ENCODE results near the gene KCNIP4. TPM values are rescaled to one million over a fixed set of nuclear protein-coding genes. Genes with fewer than 3 reads are reported as not detected.
"Not testable (repeated sequence)": the region's sequence is repeated elsewhere in the genome, so short reads cannot be mapped to it uniquely, and the experiment has no call there.

Gene KCNIP4
- total RNA-seq, 2 experiments from 2014 or later, result not detected

DNA sequence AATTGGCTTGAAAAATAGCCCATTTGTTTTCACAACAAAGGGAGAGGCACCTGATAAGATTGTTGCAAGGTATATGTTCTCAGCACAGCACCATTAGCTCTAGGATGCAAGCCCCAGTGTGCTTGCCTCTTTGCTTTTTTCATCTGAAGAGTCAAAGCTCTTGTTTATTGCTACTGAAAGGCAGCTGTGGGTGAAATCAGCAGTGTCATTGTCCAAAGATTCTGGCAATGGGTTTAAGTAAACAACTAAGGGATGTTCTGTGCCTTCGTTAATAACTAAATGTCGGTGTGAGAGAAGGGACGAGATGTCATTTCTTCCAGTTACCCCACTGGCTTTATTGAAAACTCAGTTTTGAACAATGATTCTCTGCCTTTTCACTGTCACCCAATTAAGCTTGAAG is 567.7 kb downstream of the KCNIP4 start:
- no peak for DNase-seq
- Mint-ChIP-seq H3K27me3 (no peaks in the 10 kb centered on the region), H3K4me3 (no peak overlapping the region), H3K36me3 (ENCODE audit: low read depth) (no peaks in the 10 kb centered on the region), H3K4me1 (no peaks in the 10 kb centered on the region), H3K27ac (no peak overlapping the region), H3K9me3 (peaks cover 2% of the 10 kb centered on the region)
- POLR2A ChIA-PET, result no interaction called here
- CTCF ChIA-PET, result no interaction called here

DNA sequence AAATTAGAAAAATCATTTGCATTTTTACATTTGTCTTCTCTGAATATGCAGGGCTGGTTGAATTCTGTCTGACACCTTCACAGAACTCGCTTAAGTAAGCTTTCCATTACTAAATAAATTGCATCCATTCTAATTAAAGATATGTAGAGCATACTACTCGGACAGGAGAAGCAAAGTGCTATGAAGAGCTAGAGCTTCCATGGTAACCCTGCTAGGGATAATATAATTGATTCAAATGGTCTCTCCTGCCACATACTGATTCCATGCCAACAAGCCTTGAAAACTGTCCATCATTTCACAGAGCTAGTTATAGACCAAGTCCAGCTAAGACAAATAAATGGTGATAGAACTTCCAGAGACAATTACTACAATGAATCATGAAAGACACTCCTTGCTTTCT is 571.5 kb downstream of the KCNIP4 start:
- Mint-ChIP-seq H3K36me3 (ENCODE audit: low read depth) (no peaks in the 10 kb centered on the region), H3K9me3 (peaks cover 2% of the 10 kb centered on the region), H3K27me3 (no peaks in the 10 kb centered on the region), H3K4me3 (no peak overlapping the region), H3K4me1 (no peaks in the 10 kb centered on the region), H3K27ac (no peak overlapping the region)
- no peak for DNase-seq
- POLR2A ChIA-PET, result no interaction called here
- CTCF ChIA-PET, result no interaction called here

DNA sequence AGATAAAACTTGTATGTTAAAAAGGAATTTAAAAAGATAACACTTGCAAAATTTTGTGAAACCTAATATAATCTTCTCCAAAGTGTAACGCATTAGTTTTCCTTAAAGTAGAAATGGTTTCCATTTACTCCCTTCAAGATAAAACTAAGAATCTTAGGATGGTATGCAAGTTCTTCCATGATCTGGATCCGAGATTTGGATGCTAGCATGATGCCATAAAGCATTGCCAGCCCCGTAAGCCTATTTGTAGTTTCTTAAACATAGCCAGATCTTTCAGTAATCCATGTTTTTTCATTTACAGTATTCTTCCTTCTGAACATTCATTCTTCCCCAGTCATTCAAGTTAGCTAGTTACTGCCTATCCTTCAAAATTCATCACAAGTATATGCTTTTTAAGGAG is 572.4 kb downstream of the KCNIP4 start:
- Mint-ChIP-seq H3K9me3 (peaks cover 2% of the 10 kb centered on the region), H3K4me1 (no peaks in the 10 kb centered on the region), H3K36me3 (ENCODE audit: low read depth) (no peaks in the 10 kb centered on the region), H3K27me3 (no peaks in the 10 kb centered on the region), H3K4me3 (no peak overlapping the region), H3K27ac (no peak overlapping the region)
- CTCF ChIA-PET, result no interaction called here
- no peak for DNase-seq
- POLR2A ChIA-PET, result no interaction called here

DNA sequence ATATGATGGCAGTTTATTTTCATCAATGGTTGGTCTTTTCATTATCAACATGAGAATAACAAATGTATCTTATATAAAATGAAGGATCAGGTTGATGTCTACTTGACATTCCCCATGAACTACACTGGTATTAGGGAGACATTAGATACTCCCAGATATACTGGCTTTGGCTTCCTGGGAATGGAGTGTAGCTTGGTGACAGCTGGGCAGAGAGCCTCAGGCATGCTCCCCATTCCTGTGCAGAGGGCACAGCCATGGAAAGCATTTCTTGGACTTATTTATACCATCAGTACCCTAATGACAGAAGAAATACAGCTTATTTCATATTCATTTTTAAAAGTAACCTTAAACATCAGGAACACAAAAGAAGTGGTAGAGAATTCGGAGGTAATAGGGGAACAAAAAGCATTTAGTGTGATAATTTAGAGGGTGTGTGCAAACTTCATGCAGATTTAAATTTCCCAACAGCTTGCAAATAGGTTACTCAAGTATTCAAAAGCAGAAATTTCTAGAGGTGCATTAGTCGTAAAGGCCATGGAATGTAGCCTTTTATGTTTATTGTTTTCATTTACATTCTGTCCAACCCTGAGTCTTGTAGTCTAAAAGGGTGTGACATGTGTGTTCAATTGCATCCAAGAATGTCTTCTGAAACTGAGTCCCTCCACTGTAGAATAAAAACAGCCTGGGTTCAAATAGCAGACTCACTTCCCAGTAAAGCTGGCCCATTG is 573.8 kb downstream of the KCNIP4 start:
- ChIA-PET CTCF (no interaction called here), POLR2A (no interaction called here)
- Mint-ChIP-seq H3K36me3 (ENCODE audit: low read depth) (no peaks in the 10 kb centered on the region), H3K9me3 (peaks cover 2% of the 10 kb centered on the region), H3K4me3 (no peak overlapping the region), H3K4me1 (no peaks in the 10 kb centered on the region), H3K27ac (no peak overlapping the region), H3K27me3 (no peaks in the 10 kb centered on the region)
- DNase-seq, result no peak

DNA sequence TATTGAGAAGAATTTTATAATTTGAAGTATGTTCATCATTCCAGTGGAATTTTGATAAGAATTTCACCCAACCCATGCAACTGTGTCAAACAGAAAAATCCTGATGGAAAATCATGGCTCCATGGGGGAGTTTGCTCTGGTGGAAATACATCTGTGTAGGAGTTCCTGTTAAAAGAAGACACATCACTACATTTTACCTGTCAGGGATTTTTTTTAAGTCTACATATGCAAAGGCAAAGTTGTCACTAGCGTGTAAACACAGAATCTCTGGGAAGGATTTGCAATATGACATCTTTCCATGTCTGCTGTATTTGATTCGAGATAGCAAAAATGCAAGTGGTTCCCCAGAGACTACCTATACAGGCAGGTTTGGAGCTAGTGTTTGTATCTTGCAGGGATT is 581.0 kb downstream of the KCNIP4 start:
- no peaks in the 10 kb centered on the region for H3K27me3 Mint-ChIP-seq
- H3K9me3 Mint-ChIP-seq, result peaks cover 4% of the 10 kb centered on the region
- ChIA-PET POLR2A (no interaction called here), CTCF (no interaction called here)
- no peak for DNase-seq
- no peak overlapping the region for H3K27ac Mint-ChIP-seq
- H3K4me3 Mint-ChIP-seq, result no peak overlapping the region
- H3K4me1 Mint-ChIP-seq, result no peaks in the 10 kb centered on the region
- H3K36me3 Mint-ChIP-seq (ENCODE audit: low read depth), result no peaks in the 10 kb centered on the region

DNA sequence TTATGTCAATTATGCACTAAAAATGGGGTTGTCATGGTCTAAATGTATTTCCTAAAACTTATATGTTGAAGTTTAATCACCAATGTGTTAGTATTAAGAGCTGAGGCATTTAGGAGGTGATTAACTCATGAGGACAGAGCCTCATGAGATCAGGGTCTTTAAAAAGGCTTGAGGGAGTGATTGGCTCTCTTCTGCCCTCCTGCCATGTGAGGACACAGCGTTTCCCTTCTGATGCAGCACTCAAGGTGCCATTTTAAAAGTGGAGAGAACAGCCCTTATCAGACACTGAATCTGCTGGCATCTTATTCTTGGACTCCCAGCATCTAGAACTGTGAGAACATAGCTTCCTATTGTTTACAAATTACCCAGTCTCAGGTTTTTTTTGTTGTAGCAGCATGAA is 581.7 kb downstream of the KCNIP4 start:
- Mint-ChIP-seq H3K4me3 (no peak overlapping the region), H3K27me3 (no peaks in the 10 kb centered on the region), H3K4me1 (no peaks in the 10 kb centered on the region), H3K9me3 (peaks cover 4% of the 10 kb centered on the region), H3K36me3 (ENCODE audit: low read depth) (no peaks in the 10 kb centered on the region), H3K27ac (no peak overlapping the region)
- no peak for DNase-seq
- CTCF ChIA-PET, result no interaction called here
- POLR2A ChIA-PET, result no interaction called here

DNA sequence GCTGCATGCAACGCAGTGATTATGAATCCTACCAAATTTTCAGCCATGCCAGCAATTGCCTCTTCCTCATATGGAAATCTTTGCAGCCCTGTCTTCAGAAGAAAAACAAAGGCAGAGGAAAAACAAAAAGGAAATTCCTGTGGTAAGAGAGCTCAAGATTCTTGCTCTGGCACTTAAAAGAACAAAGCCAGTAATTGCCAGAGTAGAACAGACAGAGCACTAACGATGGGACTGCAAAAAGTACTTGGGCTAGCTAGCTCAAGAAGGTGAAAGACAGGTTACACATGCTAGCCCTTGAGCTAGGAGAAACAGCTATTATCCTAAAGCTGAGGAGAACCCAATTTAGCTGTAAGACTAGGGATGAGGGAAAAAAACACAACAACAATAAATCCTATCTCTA is 582.3 kb downstream of the KCNIP4 start:
- no peaks in the 10 kb centered on the region for H3K4me1 Mint-ChIP-seq
- H3K27ac Mint-ChIP-seq, result no peak overlapping the region
- no peak overlapping the region for H3K4me3 Mint-ChIP-seq
- no peaks in the 10 kb centered on the region for H3K36me3 Mint-ChIP-seq (ENCODE audit: low read depth)
- no peak for DNase-seq
- ChIA-PET CTCF (no interaction called here), POLR2A (no interaction called here)
- no peaks in the 10 kb centered on the region for H3K27me3 Mint-ChIP-seq
- H3K9me3 Mint-ChIP-seq, result peaks cover 4% of the 10 kb centered on the region

DNA sequence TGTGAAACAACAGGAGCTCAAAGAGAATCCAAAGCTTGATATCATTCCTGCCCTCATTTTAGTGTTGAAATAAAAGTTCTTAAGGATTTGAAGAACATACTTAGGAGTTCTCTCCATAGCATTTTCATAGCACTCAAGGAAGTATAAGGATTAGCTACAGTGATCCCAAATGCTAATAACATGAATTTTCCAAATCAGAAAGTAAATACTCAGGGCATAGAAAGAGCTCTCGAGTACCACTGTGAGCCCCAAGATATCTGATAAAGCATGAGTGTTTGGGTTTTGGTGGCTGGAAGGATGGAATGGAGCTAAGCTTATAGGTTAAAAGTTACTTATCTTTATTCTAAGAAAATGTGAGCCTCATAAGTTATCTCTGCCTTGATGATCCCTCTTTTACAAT is 584.9 kb downstream of the KCNIP4 start:
- CTCF ChIA-PET, result no interaction called here
- no peaks in the 10 kb centered on the region for H3K4me1 Mint-ChIP-seq

DNA sequence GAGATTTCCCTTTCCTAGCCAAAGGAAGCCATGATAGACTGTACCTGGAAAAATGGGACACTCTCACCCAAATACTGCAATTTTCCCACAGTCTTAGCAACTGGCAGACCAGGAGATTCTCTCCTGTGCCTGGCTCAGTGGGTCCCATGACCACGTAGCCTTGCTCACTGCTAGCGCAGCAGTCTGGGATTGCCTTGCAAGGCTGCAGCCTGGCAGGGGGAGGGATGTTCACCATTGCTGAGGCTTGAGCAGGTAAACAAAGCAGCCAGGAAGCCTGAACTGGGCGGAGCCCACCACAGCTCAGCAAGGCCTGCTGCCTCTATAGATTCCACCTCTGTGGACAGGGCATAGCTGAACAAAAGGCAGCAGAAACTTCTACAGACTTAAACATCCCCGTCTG is 596.2 kb downstream of the KCNIP4 start:
- CTCF ChIA-PET; H3K27ac Mint-ChIP-seq; H3K4me1 Mint-ChIP-seq; POLR2A ChIA-PET; H3K27me3 Mint-ChIP-seq; H3K36me3 Mint-ChIP-seq (ENCODE audit: low read depth); DNase-seq; H3K4me3 Mint-ChIP-seq: not testable (repeated sequence)
- peaks cover 23% of the 10 kb centered on the region for H3K9me3 Mint-ChIP-seq

More for the DNA sequence above, 584.9 kb downstream of the KCNIP4 start:
- H3K27me3 Mint-ChIP-seq, result no peaks in the 10 kb centered on the region
- POLR2A ChIA-PET, result no interaction called here
- no peak overlapping the region for H3K4me3 Mint-ChIP-seq
- DNase-seq, result no peak
- peaks cover 4% of the 10 kb centered on the region for H3K9me3 Mint-ChIP-seq
- H3K36me3 Mint-ChIP-seq (ENCODE audit: low read depth), result no peaks in the 10 kb centered on the region
- no peak overlapping the region for H3K27ac Mint-ChIP-seq

DNA sequence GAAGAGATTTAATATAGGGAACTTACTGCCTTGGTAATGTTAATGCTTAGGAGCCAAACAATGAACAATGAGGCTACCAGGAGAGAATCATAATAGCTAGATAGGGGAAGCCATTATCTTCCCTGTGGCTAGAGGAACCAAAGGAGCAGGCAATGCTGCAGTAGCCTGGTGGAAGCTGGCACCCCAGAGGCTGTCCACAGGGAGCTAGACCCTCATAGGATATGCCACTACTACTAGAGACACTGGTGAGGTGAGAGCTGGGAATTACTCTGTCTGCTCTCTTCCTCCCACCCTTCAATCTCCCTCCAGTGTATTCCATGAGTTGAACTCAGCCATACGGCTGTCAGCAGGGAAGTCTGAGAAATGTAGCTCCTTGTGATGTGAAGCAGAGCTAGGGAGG is 601.4 kb downstream of the KCNIP4 start:
- POLR2A ChIA-PET, result no interaction called here
- H3K36me3 Mint-ChIP-seq (ENCODE audit: low read depth), result no peaks in the 10 kb centered on the region
- H3K4me3 Mint-ChIP-seq, result no peak overlapping the region
- H3K27ac Mint-ChIP-seq, result no peak overlapping the region
- no peaks in the 10 kb centered on the region for H3K4me1 Mint-ChIP-seq
- peaks cover 10% of the 10 kb centered on the region for H3K9me3 Mint-ChIP-seq
- DNase-seq, result no peak
- CTCF ChIA-PET, result no interaction called here
- H3K27me3 Mint-ChIP-seq, result no peaks in the 10 kb centered on the region

DNA sequence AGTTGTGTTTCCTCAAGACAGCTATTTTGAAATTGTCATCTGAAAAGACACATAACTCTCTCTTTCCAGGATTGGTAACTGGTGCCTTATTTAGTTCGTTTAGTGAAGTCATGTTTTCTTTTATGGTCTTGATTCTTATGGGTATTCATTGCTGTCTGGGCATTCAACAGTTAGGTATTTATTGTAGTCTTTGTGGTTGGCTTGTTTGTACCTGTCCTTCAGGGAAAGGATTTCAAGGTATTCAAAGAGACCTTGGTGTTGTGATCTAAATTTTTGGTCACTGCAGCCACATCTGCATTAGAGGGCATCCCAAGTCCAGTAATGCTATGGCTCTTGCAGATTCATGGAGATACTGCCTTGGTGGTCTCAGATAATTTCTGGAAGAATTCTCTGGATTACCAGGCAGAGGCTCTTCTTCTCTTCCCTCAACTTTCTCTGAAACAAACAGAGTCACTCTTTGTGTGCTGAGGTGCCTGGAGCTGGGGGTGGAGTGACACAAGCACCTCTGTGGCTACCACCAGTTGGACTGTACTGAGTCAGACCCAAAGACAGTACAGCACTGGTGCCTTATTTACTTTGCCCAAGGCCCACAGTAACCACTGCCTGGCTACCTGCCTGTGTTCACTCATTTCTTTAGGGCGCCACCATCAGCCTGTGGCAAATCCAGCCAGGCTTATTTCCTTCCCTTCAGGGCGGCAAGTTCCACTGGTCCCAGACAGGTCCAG is 620.4 kb downstream of the KCNIP4 start:
- ChIA-PET POLR2A (no interaction called here), CTCF (no interaction called here)
- H3K27me3 Mint-ChIP-seq, result no peaks in the 10 kb centered on the region
- no peaks in the 10 kb centered on the region for H3K36me3 Mint-ChIP-seq (ENCODE audit: low read depth)
- no peaks in the 10 kb centered on the region for H3K4me1 Mint-ChIP-seq
- peaks cover 7% of the 10 kb centered on the region for H3K9me3 Mint-ChIP-seq
- no peak for DNase-seq
- H3K27ac Mint-ChIP-seq, result no peak overlapping the region
- no peak overlapping the region for H3K4me3 Mint-ChIP-seq

DNA sequence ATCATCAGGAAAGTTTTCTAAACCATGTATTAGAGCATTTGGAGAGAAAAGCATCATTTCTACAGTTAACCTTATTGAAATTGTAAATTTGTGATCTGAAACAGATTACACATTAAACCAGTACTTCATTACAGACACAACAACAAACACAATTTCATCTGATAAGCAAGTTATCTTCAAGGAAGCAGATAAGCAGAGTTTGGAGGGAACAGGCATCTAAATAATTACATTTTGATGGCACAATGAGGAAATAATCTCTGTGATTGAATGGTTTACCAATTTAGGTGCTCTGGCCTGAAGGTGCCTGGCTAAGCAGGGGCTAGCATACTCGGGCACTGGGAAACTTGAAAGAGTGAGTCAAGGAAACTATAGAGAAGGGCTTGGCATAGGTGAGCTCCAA is 628.5 kb downstream of the KCNIP4 start:
- Mint-ChIP-seq H3K36me3 (ENCODE audit: low read depth) (no peaks in the 10 kb centered on the region), H3K27ac (no peak overlapping the region), H3K27me3 (no peaks in the 10 kb centered on the region), H3K4me1 (no peaks in the 10 kb centered on the region), H3K9me3 (peaks cover 11% of the 10 kb centered on the region), H3K4me3 (no peak overlapping the region)
- CTCF ChIA-PET, result no interaction called here
- DNase-seq, result no peak
- POLR2A ChIA-PET, result no interaction called here

DNA sequence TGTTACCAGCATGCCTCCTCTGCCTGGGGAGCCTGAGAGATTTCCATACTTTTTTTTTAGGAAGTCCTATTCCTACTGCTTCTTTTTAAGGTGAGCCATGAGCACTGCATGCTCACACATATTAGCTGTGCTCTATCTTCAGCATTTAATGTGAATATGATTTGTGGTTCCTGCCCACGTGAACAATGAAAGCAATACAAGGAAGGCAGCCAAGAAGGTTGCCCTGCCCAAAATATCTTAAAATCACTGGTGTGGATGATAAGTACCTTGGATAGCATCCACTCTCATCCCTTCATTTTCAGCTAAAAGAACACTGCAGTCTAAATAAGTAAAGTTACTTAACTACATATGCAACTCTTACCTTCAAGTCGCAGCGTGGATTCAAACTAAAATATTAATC is 640.9 kb downstream of the KCNIP4 start:
- POLR2A ChIA-PET, result interaction anchor here (0.6 kb wide), 1 partner anchor 1255 kb away, joined by 3 read pairs; no protein-coding TSS in a partner anchor
- no peak for DNase-seq
- Mint-ChIP-seq H3K27me3 (peaks cover 19% of the 10 kb centered on the region), H3K4me1 (no peaks in the 10 kb centered on the region), H3K27ac (no peak overlapping the region), H3K36me3 (ENCODE audit: low read depth) (no peaks in the 10 kb centered on the region), H3K4me3 (no peak overlapping the region), H3K9me3 (peaks cover 6% of the 10 kb centered on the region)
- CTCF ChIA-PET, result no interaction called here

DNA sequence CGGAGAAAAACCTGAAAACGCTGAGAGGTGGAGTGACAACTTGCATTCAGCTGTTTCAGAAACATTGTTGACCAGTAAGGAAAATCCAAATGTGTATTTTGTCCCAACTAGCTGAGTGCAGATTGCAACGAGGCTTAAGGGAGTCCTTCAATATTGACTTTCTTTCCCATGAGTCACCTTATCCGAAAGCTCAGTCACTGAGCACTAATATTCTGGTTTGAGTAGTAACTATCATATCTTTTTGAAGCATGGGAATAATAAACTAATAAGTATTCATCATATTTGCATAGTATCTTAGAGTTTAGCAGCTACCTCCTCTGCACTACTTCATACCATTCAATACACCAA is 644.1 kb downstream of the KCNIP4 start:
- DNase-seq, result no peak
- H3K4me3 Mint-ChIP-seq, result no peak overlapping the region
- no peaks in the 10 kb centered on the region for H3K4me1 Mint-ChIP-seq
- peaks cover 4% of the 10 kb centered on the region for H3K9me3 Mint-ChIP-seq
- CTCF ChIA-PET, result no interaction called here
- POLR2A ChIA-PET, result no interaction called here
- H3K27ac Mint-ChIP-seq, result no peak overlapping the region
- peaks cover 19% of the 10 kb centered on the region for H3K27me3 Mint-ChIP-seq
- H3K36me3 Mint-ChIP-seq (ENCODE audit: low read depth), result no peaks in the 10 kb centered on the region

All from activated CD4-positive, alpha-beta memory T cell treated with anti-CD3 and anti-CD28 coated beads, Interleukin-2, amount 10 ng/mL, durations not matched to agents 7 days and 5 days (primary cell).